ENCODE measurements around the gene MSI2. TPM values are rescaled to one million over a fixed set of nuclear protein-coding genes. Genes with fewer than 3 reads are reported as not detected.

MSI2 gene
- total RNA-seq, 1 donor from 2014 or later, result 24.2 TPM

DNA sequence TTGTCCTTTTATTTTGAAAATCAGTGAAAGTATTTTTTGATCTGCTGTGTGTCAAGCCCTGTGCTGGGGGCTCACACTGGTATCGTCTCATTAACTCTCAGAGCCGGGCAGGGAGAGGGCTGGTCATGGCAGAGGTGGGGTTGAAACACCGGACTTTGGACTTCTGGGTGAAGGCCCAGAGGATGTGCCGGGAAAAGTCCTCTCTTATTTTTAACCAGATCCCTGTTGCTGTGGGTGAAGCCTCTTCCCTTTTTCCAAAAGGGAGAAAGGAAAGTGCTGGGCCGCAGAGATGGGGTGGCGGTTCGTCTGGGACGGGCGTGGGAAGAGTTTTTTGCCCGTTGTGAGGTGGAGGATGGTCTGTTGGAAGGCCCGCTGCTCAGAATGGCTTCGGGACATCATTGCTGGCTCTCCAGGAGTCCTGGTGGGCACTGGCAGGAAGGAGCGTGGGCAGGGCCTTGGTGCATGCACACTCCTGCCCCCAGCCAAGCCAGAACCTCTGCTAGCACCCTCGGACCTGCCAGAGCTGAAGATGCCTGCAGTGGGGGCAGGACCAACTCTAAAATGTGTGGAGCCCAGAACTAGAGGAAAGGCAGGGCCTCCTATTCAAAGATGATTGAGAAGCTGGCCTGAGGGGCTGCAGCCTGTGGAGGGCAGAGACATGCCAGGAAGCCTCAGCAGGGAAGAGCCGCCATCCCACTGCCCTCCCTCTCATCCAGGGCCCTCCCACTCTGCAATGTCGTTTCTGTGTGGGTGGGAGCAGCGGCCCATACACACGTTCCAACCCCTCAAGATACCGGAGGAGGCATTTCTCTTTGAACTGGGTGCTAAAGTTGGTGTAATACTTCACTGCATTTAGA, 275.6 kb downstream of the MSI2 start:
- ATAC-seq (peak; percentile 92), DNase-seq (ENCODE audit: low spot score) (peak; percentile 81)

DNA sequence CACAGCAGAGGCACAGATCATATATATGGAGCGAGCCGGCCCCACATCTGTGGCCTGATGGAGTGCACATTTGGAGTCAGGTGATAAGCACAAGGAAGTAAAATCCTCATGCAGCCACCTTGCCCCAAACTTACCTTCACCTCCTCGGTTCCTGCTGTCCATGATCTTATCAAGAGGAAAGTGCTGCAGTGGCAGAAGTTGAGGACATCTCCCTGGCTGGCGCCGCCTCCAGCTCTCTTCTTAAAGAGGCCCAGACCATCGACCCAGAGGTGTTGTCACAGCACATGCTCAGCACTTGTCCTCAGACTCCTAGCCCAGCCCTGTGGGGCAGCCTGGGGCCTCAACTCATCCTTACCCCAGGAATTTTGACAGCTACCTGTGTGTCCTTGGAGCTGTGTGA, 276.2 kb downstream of the MSI2 start:
- DNase-seq (ENCODE audit: low spot score) (no peak), ATAC-seq (no peak)

GRCh38 chr17:57532966-57533365, 276.6 kb downstream of the MSI2 start:
- DNase-seq (ENCODE audit: low spot score) (no peak), ATAC-seq (no peak)

GRCh38 chr17:57533684-57534305, 277.5 kb downstream of the MSI2 start:
- ATAC-seq, result no peak

GRCh38 chr17:57534863-57535248, 278.5 kb downstream of the MSI2 start:
- DNase-seq (ENCODE audit: low spot score) (no peak), ATAC-seq (peak; percentile 39)

More at GRCh38 chr17:57533684-57534305, 277.5 kb downstream of the MSI2 start:
- DNase-seq (ENCODE audit: low spot score), result no peak

DNA sequence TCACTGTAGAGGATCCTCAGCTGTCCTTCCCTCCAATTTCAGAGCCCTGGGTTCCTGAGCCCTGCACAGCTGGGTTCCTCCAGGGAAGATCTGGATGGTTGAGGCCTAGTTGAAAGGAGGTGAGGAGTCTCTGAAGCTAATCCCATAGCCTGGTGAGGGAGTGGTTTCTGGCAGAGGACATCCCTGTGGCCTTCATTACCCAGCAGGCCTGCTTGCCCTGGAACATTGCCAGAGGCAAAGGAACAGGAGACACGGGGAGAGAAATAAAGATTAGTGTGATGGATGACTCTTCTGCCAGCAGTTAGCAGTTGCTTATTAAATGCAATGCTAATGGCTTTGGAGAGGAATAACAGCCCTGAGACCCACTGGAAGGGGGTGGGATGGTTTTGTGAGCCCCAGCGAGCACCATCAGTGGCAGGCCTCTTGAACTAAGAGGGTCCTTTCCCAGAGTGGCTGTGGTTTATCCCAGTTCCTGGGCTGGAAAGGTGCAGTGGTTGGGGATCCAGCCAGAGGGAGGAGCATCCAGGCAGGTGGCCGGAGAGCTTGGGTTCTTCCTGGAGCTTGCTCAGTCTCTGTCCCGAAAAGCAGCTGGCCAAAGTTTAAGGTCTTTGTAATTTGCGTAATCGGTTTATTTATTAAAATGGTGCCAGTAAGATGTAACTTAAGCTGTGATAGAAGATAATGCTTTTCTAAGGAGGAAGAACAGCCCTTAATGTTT, 279.1 kb downstream of the MSI2 start:
- DNase-seq (ENCODE audit: low spot score), result no peak
- peak; percentile 54 for ATAC-seq

GRCh38 chr17:57536289-57536688, 280.0 kb downstream of the MSI2 start:
- no peak for ATAC-seq

DNA sequence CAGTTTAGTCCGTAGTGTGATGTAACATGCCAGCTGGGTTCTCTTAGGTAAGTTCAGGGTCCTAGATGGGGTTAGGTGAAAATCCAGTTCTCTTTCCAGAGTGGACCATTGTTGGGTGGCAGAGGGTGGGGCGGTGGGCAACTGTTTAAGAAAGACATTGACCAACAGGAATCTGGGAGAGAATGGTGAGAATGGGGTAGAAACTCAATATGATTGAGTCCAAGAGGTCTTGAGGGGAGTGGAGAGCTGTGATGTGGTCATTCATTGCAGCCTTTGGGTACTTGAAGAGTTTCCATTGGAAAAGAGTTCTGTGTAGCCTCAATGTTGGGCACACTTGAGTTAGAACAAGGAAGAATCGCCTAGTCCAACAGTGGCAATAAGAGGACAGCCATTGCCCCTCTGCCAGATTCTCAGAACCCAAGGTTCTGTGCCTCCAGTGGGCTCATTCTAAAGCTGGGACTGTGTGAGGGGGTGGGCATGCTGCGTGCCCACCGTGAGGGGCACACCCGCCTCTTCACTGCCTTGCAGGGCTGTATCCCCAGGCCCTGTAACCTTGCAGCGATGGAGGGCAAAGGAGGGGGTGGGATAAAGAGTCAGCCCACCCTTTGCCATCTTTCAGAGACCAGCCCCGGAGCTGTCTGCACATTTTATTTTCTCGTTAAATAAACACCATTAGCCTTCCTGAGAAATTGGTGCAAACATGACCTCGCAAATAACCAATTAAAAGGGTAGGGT, 280.6 kb downstream of the MSI2 start:
- DNase-seq (ENCODE audit: low spot score), result no peak

More at GRCh38 chr17:57536289-57536688, 280.0 kb downstream of the MSI2 start:
- no peak for DNase-seq (ENCODE audit: low spot score)

DNA sequence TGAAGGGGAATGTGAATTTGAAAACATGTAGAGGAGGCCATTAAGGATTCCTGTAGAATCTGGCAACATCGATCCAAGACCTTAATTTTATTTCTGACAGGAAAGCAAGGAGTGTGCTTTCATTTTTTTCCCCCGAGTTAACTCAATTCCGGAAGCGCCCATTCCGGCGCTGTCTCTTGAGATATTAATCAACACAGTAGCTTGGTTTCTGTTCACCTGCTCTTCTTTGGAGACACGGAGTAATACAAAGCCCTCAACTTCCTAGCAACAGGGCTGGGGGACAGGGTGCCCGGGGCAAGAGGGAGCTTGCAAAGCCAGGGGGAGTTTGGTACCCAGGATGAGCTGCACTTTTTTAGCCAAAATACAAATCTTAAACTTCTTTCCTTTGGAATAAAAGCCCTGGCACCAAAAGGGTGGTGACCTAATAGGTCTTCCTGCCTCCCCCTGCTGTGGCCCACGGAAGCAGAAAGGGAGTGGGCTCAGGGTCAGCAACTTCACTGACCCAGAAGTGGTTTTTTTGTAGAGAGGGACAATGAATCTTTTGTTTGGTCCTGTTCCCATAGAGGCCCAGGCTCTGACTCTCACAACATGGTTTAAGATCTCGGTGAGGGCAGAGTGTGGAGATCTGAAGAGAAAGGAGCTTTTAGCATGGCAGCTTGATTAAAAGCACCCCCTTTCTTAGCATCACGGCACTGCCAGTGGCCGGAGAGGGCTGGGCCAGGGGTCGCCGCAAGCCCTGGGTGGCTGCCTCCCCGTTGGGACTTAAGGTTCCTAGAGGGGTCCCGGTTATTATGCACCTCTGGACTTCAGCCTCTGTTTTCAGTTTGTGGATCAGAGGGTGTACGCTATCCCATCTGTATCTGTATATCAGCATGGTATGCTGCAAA, 281.4 kb downstream of the MSI2 start:
- ATAC-seq (no peak), DNase-seq (ENCODE audit: low spot score) (no peak)

More for the DNA sequence above, 280.6 kb downstream of the MSI2 start:
- no peak for ATAC-seq

DNA sequence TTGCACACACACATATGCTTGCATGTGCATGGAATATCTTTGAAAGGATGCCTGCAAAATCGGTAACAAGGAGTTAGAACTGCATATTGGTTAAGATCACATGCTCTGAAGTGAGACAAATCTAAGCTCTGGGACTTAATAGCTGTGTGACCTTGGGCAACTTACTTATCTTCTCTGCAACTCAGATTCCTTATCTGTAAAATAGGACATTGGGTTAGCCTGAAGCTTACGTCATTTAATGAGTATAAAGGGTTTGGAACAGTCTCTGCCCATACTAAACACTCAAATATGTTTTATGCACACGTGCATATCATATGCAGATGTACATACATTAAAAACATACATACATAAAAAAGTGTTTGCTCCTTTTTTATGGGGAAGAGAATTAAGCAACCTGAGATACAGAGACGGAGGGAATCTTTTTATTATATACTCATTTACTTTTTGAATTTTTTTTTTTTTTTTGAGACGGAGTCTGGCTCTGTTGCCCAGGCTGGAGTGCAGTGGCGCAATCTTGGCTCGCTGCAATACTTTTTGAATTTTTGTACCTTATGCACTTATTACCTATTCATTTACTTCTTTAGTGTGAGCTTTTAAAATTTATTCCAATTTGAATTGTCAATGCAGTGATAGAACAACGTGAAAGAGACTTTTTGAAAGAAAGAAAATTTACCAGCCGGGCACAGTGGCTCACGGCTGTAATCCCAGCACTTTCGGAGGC, 282.6 kb downstream of the MSI2 start:
- no peak for DNase-seq (ENCODE audit: low spot score)
- ATAC-seq, result no peak

DNA sequence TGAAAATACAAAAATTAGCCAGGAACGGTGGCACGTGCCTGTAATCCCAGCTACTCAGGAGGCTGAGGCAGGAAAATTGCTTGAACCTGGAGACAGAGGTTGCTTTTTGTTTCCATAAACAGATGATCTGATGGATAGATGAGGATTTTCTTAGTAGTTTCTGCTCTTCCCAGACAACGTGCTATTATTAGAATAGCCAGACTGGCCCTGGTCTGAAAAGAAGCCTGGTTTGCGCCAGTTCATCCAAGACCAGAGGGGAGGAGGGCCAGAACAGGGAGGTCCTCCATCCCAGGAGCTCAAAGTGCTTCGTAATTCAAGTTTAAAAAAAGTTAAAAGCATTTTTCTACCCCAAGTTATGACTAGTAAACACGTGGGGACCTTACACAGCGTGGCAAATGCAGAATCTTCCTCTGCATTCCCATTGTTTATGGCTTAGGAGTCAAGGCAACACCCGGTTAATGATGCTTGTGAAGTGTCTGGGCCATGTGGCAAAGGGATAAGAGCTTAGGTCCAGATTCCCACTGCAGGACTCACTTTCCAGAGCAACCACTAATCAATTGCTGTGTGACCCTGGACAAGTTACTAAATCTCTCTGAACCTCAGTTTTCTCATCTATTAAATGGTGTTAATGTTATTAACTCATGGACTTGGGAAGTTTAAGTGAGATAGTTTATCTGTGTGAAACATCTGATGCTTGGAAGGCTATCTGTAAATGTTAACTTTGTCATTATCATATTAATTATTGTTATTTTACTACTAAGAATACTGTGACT, 283.4 kb downstream of the MSI2 start:
- no peak for ATAC-seq

GRCh38 chr17:57540596-57540995, 284.3 kb downstream of the MSI2 start:
- ATAC-seq, result no peak
- DNase-seq (ENCODE audit: low spot score), result no peak

More for the DNA sequence above, 283.4 kb downstream of the MSI2 start:
- no peak for DNase-seq (ENCODE audit: low spot score)

GRCh38 chr17:57541049-57541448, 284.7 kb downstream of the MSI2 start:
- no peak for ATAC-seq
- DNase-seq (ENCODE audit: low spot score), result no peak

- ATAC-seq, result peak; percentile 13
- DNase-seq (ENCODE audit: low spot score), result no peak
These were observed 285.4 kb downstream of the MSI2 start for GRCh38 chr17:57541472-57542394.

DNA sequence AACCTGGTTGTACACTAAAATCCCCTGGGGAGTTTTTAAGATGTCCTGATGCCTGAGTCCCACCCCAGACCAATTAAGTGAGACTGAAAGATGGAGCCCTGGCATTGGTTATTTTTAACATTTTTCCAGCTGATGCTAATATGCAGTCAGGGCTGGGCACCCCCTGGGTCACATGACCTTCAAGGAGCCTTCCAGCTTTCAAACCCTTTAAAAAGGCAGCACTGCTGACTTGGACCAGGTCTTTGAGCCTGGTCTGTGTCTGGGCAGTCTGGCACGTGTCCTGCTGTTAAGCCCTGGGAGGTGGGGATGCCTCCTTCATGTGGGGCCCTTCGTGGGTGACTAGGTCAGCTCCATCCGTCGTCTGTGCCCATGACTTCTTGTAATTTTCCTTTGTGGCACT, 286.2 kb downstream of the MSI2 start:
- ATAC-seq, result no peak

DNA sequence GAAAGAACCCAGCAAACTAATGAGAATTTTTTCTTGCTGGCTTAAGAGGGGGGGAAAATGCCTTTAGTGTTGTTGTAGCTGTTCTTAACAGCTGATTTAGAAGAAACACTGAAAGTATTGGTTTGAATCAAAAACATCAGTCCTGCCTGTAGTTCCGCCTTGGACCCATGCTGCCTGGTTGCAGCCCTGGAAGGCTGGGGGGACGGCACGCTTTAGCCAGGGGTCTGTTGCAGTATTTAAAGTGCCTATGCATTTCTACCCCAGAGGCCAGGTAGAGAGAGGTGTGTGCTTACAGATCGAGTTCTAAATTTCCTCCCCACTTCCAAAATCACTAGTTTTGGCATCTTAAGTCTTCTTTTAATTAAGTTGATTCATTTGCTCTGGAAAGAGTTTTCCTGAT, 286.9 kb downstream of the MSI2 start:
- no peak for ATAC-seq
- DNase-seq (ENCODE audit: low spot score), result no peak

More for the DNA sequence above, 286.2 kb downstream of the MSI2 start:
- DNase-seq (ENCODE audit: low spot score), result no peak

- ATAC-seq, result no peak
These were observed 288.1 kb downstream of the MSI2 start for GRCh38 chr17:57544401-57544800.

More at GRCh38 chr17:57544401-57544800, 288.1 kb downstream of the MSI2 start:
- DNase-seq (ENCODE audit: low spot score), result no peak
